ENCODE measurements around the gene MAU2.

GRCh38 chr19:19334063-19334988 is 13.7 kb downstream of the MAU2 start:
- TF ChIP-seq CTCF (conservative IDR thresholded peaks at IDR 0.05; ENCODE audit: low read depth, low read length) (no peak), EZH2 (IDR thresholded peaks at IDR 0.05; ENCODE audit: borderline replicate concordance, low read depth, low read length, poor library complexity, severe bottlenecking) (no peak)
